Measurements from ENCODE around the gene OCIAD1. TPM values are rescaled to one million over a fixed set of nuclear protein-coding genes. Genes with fewer than 3 reads are reported as not detected.
"Not testable (repeated sequence)": the region's sequence is repeated elsewhere in the genome, so short reads cannot be mapped to it uniquely, and the experiment has no call there.

The OCIAD1 gene
- total RNA-seq, 1 experiment from 2014 or later: 133 TPM

- Mint-ChIP-seq H3K9me3 (ENCODE audit: unreplicated experiment) (no peaks in the 10 kb centered on the region), H3K36me3 (ENCODE audit: insufficient read depth, unreplicated experiment) (no peaks in the 10 kb centered on the region), H3K27me3 (ENCODE audit: insufficient read depth, unreplicated experiment) (no peaks in the 10 kb centered on the region), H3K4me3 (ENCODE audit: unreplicated experiment) (no peak overlapping the region), H3K27ac (ENCODE audit: unreplicated experiment) (no peak overlapping the region), H3K4me1 (ENCODE audit: low read depth, unreplicated experiment) (no peaks in the 10 kb centered on the region)
- DNase-seq: no peak
- H3K4me1 ChIP-seq: no peaks in the 10 kb centered on the region
- H3K27me3 ChIP-seq (replicated peaks; ENCODE audit: control insufficient read depth, insufficient read depth, low read length): no peaks in the 10 kb centered on the region
- ChIA-PET POLR2A (no interaction called here), CTCF (no interaction called here)
- no peak overlapping the region for H3K4me3 ChIP-seq (ENCODE audit: low read depth, low read length)
- intact Hi-C loops (cut with micrococcal nuclease; ENCODE audit: unreplicated experiment): no loop called here
- no peaks in the 10 kb centered on the region for H3K9me3 ChIP-seq
- no peaks in the 10 kb centered on the region for H3K36me3 ChIP-seq (ENCODE audit: control insufficient read depth, insufficient read depth, low read length)
- TF ChIP-seq, protein P1, sequence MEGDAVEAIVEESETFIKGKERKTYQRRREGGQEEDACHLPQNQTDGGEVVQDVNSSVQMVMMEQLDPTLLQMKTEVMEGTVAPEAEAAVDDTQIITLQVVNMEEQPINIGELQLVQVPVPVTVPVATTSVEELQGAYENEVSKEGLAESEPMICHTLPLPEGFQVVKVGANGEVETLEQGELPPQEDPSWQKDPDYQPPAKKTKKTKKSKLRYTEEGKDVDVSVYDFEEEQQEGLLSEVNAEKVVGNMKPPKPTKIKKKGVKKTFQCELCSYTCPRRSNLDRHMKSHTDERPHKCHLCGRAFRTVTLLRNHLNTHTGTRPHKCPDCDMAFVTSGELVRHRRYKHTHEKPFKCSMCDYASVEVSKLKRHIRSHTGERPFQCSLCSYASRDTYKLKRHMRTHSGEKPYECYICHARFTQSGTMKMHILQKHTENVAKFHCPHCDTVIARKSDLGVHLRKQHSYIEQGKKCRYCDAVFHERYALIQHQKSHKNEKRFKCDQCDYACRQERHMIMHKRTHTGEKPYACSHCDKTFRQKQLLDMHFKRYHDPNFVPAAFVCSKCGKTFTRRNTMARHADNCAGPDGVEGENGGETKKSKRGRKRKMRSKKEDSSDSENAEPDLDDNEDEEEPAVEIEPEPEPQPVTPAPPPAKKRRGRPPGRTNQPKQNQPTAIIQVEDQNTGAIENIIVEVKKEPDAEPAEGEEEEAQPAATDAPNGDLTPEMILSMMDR (IDR thresholded peaks at IDR 0.05; ENCODE audit: insufficient read depth in 1 of 2, low read depth in 1 of 2, low read length in 1 of 2, severe bottlenecking in 1 of 2, unreplicated experiment in 1 of 2): no peak
- BruUV-seq (replicated peaks): no TSS peak
Measured at GRCh38 chr4:48799157-48799556, 31.7 kb upstream of the OCIAD1 start.

- DNase-seq; intact Hi-C loops (cut with micrococcal nuclease; ENCODE audit: unreplicated experiment); H3K27me3 ChIP-seq (replicated peaks; ENCODE audit: control insufficient read depth, insufficient read depth, low read length); CTCF ChIA-PET; BruUV-seq (replicated peaks); H3K27me3 Mint-ChIP-seq (ENCODE audit: insufficient read depth, unreplicated experiment); H3K4me3 ChIP-seq (ENCODE audit: low read depth, low read length); H3K9me3 Mint-ChIP-seq (ENCODE audit: unreplicated experiment); H3K9me3 ChIP-seq; H3K36me3 ChIP-seq (ENCODE audit: control insufficient read depth, insufficient read depth, low read length); POLR2A ChIA-PET; H3K27ac Mint-ChIP-seq (ENCODE audit: unreplicated experiment); H3K4me1 ChIP-seq; H3K4me3 Mint-ChIP-seq (ENCODE audit: unreplicated experiment); H3K4me1 Mint-ChIP-seq (ENCODE audit: low read depth, unreplicated experiment); H3K36me3 Mint-ChIP-seq (ENCODE audit: insufficient read depth, unreplicated experiment): not testable (repeated sequence)
Measured at GRCh38 chr4:48800155-48800554, 30.7 kb upstream of the OCIAD1 start.

DNA sequence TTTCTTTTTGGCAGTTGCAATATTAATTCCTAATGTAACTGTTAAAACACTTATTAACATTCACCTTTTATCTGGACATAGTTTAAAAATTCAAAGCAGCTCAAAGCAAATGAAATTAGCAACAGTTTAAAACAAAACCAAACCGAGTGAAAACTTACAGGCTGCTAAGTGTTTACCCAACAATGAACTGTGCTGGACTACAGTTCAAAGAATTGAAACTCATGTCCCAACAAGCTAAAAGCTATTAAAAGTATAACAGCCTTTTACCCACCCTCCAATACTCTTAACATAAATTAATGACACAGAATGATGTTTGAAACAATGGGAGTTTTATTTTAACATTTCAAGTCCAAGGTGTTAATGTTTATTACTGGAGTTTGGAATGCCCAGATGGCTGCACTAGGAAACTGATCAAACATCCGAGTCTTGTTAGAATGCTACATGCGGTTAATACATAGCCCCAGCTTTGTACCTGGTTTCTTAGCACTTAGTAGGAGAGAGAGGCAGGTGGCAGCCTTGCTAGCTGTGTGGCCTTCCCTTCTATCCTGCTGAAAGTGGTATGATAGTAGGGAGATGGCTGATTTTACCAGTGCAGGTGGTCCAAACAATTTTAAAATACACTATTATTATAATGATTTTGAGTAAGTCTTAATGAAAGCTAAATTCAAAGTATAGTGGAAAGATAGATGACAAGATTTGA is 29.7 kb upstream of the OCIAD1 start:
- intact Hi-C loops (cut with micrococcal nuclease; ENCODE audit: unreplicated experiment): no loop called here
- H3K36me3 ChIP-seq (ENCODE audit: control insufficient read depth, insufficient read depth, low read length): no peaks in the 10 kb centered on the region
- no peak overlapping the region for H3K4me3 Mint-ChIP-seq (ENCODE audit: unreplicated experiment)
- H3K27me3 Mint-ChIP-seq (ENCODE audit: insufficient read depth, unreplicated experiment): no peaks in the 10 kb centered on the region
- BruUV-seq (replicated peaks): no TSS peak
- POLR2A ChIA-PET: no interaction called here
- DNase-seq: no peak
- no peaks in the 10 kb centered on the region for H3K27me3 ChIP-seq (replicated peaks; ENCODE audit: control insufficient read depth, insufficient read depth, low read length)
- TF ChIP-seq, protein P1 (IDR thresholded peaks at IDR 0.05; ENCODE audit: insufficient read depth in 1 of 2, low read depth in 1 of 2, low read length in 1 of 2, severe bottlenecking in 1 of 2, unreplicated experiment in 1 of 2): no peak
- H3K4me1 Mint-ChIP-seq (ENCODE audit: low read depth, unreplicated experiment): no peaks in the 10 kb centered on the region
- CTCF ChIA-PET: no interaction called here
- H3K27ac Mint-ChIP-seq (ENCODE audit: unreplicated experiment): no peak overlapping the region
- H3K36me3 Mint-ChIP-seq (ENCODE audit: insufficient read depth, unreplicated experiment): no peaks in the 10 kb centered on the region
- H3K9me3 Mint-ChIP-seq (ENCODE audit: unreplicated experiment): no peaks in the 10 kb centered on the region
- no peaks in the 10 kb centered on the region for H3K4me1 ChIP-seq
- H3K9me3 ChIP-seq: no peaks in the 10 kb centered on the region
- no peak overlapping the region for H3K4me3 ChIP-seq (ENCODE audit: low read depth, low read length)
